CD14-positive monocyte (primary cell): ENCODE data around the gene VGF. TPM values are rescaled to one million over a fixed set of nuclear protein-coding genes. Genes with fewer than 3 reads are reported as not detected.

Experiments used
- DNase-seq, 3 donors: peaks; one replicate each; pipeline ENCODE4 v3.0.0-alpha.2; 2011 to 2022
- H2AFZ ChIP-seq: 2 replicates; pipeline ENCODE4 v1.6.0; 2012; ENCODE audit warnings: mild to moderate bottlenecking, low read depth, low read length, inconsistent platforms; ENCODE audit not compliant: insufficient read depth, poor library complexity, severe bottlenecking
- H3K27ac ChIP-seq, 2 donors: 1 replicate in 1 of 2; 2 replicates in 1 of 2; pipeline ENCODE4 v1.5.1; 2012 to 2013; ENCODE audit warnings: low read length in 2 of 2, control low read depth in 1 of 2, inconsistent platforms in 1 of 2, low read depth in 1 of 2, mild to moderate bottlenecking in 1 of 2
- H3K27me3 ChIP-seq, 2 donors: one replicate each; pipeline versions ENCODE4 v1.6.0 to v1.6.1; 2011 to 2013; ENCODE audit warnings: low read length in 2 of 2; ENCODE audit not compliant: control insufficient read depth in 2 of 2, insufficient read depth in 2 of 2
- H3K36me3 ChIP-seq, 2 donors: replicated peaks in 1 of 2; 1 replicate in 1 of 2; 2 replicates in 1 of 2; pipeline versions ENCODE4 v1.5.1 to v1.6.1; 2012 to 2013; ENCODE audit warnings: low read length in 2 of 2, control low read depth in 1 of 2, inconsistent platforms in 1 of 2, mild to moderate bottlenecking in 1 of 2; ENCODE audit not compliant: insufficient read depth in 2 of 2, control insufficient read depth in 1 of 2
- H3K4me1 ChIP-seq, 2 donors: 1 replicate in 1 of 2; 2 replicates in 1 of 2; pipeline versions ENCODE4 v1.5.1 to v1.6.1; 2012 to 2013; ENCODE audit warnings: low read length in 2 of 2, control low read depth in 1 of 2, inconsistent platforms in 1 of 2, mild to moderate bottlenecking in 1 of 2, moderate library complexity in 1 of 2; ENCODE audit not compliant: insufficient read depth in 2 of 2, control insufficient read depth in 1 of 2
- H3K4me2 ChIP-seq: replicated peaks from 2 replicates; pipeline ENCODE3; 2012; ENCODE audit warnings: low read length, moderate library complexity, mild to moderate bottlenecking; ENCODE audit not compliant: poor library complexity, severe bottlenecking; ENCODE audit errors: extremely low read depth
- H3K4me3 ChIP-seq, 3 experiments: fragments of 200-600 bp in 1 of 3; sonication (generic) in 1 of 3; replicated peaks in 1 of 3; 1 replicate in 2 of 3; 2 replicates in 1 of 3; pipeline ENCODE4 v1.5.1; 2011 to 2013; ENCODE audit warnings: low read length in 3 of 3, mild to moderate bottlenecking in 3 of 3, control low read depth in 2 of 3, low read depth in 2 of 3, inconsistent platforms in 1 of 3, moderate library complexity in 1 of 3
- H3K79me2 ChIP-seq: 2 replicates; pipeline ENCODE4 v1.6.0; 2012; ENCODE audit warnings: mild to moderate bottlenecking, control low read depth, inconsistent platforms, low read length, moderate library complexity; ENCODE audit not compliant: insufficient read depth
- H3K9ac ChIP-seq: 2 replicates; pipeline ENCODE4 v1.6.0; 2017; ENCODE audit warnings: low read length, mild to moderate bottlenecking; ENCODE audit not compliant: insufficient read depth, poor library complexity, severe bottlenecking
- H3K9me3 ChIP-seq, 2 donors: replicated peaks in 1 of 2; 1 replicate in 1 of 2; 2 replicates in 1 of 2; pipeline versions ENCODE4 v1.5.1 to v1.6.1; 2012 to 2013; ENCODE audit warnings: low read length in 2 of 2, control low read depth in 1 of 2; ENCODE audit not compliant: control insufficient read depth in 1 of 2, insufficient read depth in 1 of 2
- H4K20me1 ChIP-seq: 2 replicates; pipeline ENCODE4 v1.6.0; 2012; ENCODE audit warnings: mild to moderate bottlenecking, low read length, control low read depth, moderate library complexity; ENCODE audit not compliant: insufficient read depth
- H3K27ac Mint-ChIP-seq, 7 donors: one replicate each; pipeline ENCODE4 v1.8.0; 2020; ENCODE audit warnings: mild to moderate bottlenecking in 7 of 7, mixed read lengths in 7 of 7, moderate library complexity in 6 of 7, inconsistent platforms in 2 of 7
- H3K27me3 Mint-ChIP-seq, 3 donors: one replicate each; pipeline ENCODE4 v1.8.0; 2021 to 2022; ENCODE audit warnings: low read depth in 3 of 3, mild to moderate bottlenecking in 3 of 3, mixed read lengths in 3 of 3, moderate library complexity in 3 of 3, inconsistent platforms in 1 of 3
- H3K36me3 Mint-ChIP-seq, 2 donors: one replicate each; pipeline ENCODE4 v1.8.0; 2020; ENCODE audit warnings: mixed read lengths in 2 of 2, inconsistent platforms in 1 of 2, mild to moderate bottlenecking in 1 of 2
- H3K4me1 Mint-ChIP-seq: one replicate; pipeline ENCODE4 v1.8.0; 2020; ENCODE audit warnings: mild to moderate bottlenecking, mixed read lengths
- H3K4me3 Mint-ChIP-seq, 2 donors: one replicate each; pipeline ENCODE4 v1.8.0; 2020; ENCODE audit warnings: mild to moderate bottlenecking in 2 of 2, mixed read lengths in 2 of 2, moderate library complexity in 1 of 2
- H3K9me3 Mint-ChIP-seq, 7 donors: one replicate each; pipeline ENCODE4 v1.8.0; 2020 to 2022; ENCODE audit warnings: mixed read lengths in 7 of 7, mild to moderate bottlenecking in 6 of 7, moderate library complexity in 6 of 7, inconsistent platforms in 2 of 7
- CTCF ChIP-seq: fragments of 200-600 bp; IDR thresholded peaks from one replicate; pipeline ENCODE4 v1.8.0; 2022; ENCODE audit warnings: antibody characterized with exemption, mild to moderate bottlenecking
- WGBS: methylation state at CpG from one replicate; pipeline ENCODE4 v1.1.5; 2013; ENCODE audit warnings: missing lambda C conversion rate; ENCODE audit not compliant: insufficient coverage; 5-methylcytosine and 5-hydroxymethylcytosine counted together
- intact Hi-C, 2 donors: fragments of 100-400 bp; cut with micrococcal nuclease; formaldehyde crosslinking; loops; one replicate each; pipeline versions ENCODE4 v1.15.0 to v1.15.1; 2023
- polyA plus RNA-seq, 3 donors: library from polyadenylated mRNA; depleted of rRNA in 1 of 3; unstranded in 2 of 3; stranded (reverse) in 1 of 3; fragments of 300-500 nt in 2 of 3; fragments of >200 nt in 1 of 3; fragmentation: Illumina TruSeq in 2 of 3; gene quantifications; 1 replicate in 2 of 3; 2 replicates in 1 of 3; pipeline ENCODE4 v1.2.3, GENCODE V29; 2012 to 2021

Gene VGF
- polyA plus RNA-seq, 3 donors: not detected

GRCh38 chr7:101186844-101187428, 21.6 kb upstream of the VGF start:
- Histone ChIP-seq H3K27me3 (peaks cover 6 to 13% of the 10 kb centered on the region in 2 donors), H3K4me1 (peaks cover 12 to 14% of the 10 kb centered on the region in 2 donors), H2AFZ (no peak overlapping the region), H3K9ac (no peak overlapping the region), H4K20me1 (no peaks in the 10 kb centered on the region), H3K36me3 (no peaks in the 10 kb centered on the region), H3K4me3 (no peak overlapping the region), H3K9me3 (peaks cover 0 to 7% of the 10 kb centered on the region in 2 donors), H3K4me2 (no peak overlapping the region), H3K79me2 (no peaks in the 10 kb centered on the region), H3K27ac (peak overlapping the region in 1 of 2 donors; percentile 20)
- peak overlapping the region in 1 of 2 donors; percentile 39 for H3K4me3 Mint-ChIP-seq
- TF ChIP-seq CTCF: no peak
- intact Hi-C loops: no loop called here
- DNase-seq: peak; percentile 60 to 74 (median 62)
- H3K4me1 Mint-ChIP-seq: peaks cover 17% of the 10 kb centered on the region
- peak overlapping the region; percentile 34 to 90 (median 81) for H3K27ac Mint-ChIP-seq
- H3K27me3 Mint-ChIP-seq: peaks cover 17 to 36% (median 21%) of the 10 kb centered on the region in 3 donors
- peaks cover 0 to 6% (median 5%) of the 10 kb centered on the region in 7 donors for H3K9me3 Mint-ChIP-seq
- no peaks in the 10 kb centered on the region for H3K36me3 Mint-ChIP-seq
- no CpG with 5 or more reads among the region's 4 CpGs for WGBS

DNA sequence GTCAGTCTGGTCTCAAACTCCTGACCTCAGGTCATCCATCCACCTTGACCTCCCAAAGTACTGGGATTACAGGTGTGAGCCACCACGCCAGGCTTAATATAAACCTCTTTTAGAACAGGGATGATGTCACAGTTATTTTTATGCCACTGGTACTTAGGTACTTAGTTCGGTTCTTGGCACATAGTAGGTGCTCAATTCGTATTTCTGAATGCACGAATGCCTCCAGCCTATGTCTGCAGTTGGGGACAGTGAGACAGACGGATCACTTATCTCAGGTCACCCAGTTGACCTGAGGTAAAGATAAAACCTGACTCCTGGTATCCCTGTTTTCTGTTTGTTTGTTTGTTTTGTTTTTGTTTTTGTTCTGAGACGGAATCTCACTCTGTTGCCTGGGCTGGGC, 20.8 kb upstream of the VGF start:
- no peak overlapping the region for H3K4me3 Mint-ChIP-seq
- Histone ChIP-seq H2AFZ (no peak overlapping the region), H3K4me3 (no peak overlapping the region), H3K4me1 (peaks cover 12 to 14% of the 10 kb centered on the region in 2 donors), H3K4me2 (no peak overlapping the region), H3K9ac (no peak overlapping the region), H3K27me3 (peaks cover 6 to 19% of the 10 kb centered on the region in 2 donors), H3K79me2 (no peaks in the 10 kb centered on the region), H3K36me3 (no peaks in the 10 kb centered on the region), H3K9me3 (peaks cover 0 to 8% of the 10 kb centered on the region in 2 donors), H4K20me1 (no peaks in the 10 kb centered on the region), H3K27ac (no peak overlapping the region)
- intact Hi-C loops: no loop called here
- peaks cover 17% of the 10 kb centered on the region for H3K4me1 Mint-ChIP-seq
- DNase-seq: no peak
- WGBS: 78% methylated on average over 5 of the region's 6 CpGs
- peaks cover 23 to 42% (median 28%) of the 10 kb centered on the region in 3 donors for H3K27me3 Mint-ChIP-seq
- no peak overlapping the region for H3K27ac Mint-ChIP-seq
- TF ChIP-seq CTCF: no peak
- peaks cover 0 to 6% (median 5%) of the 10 kb centered on the region in 7 donors for H3K9me3 Mint-ChIP-seq
- H3K36me3 Mint-ChIP-seq: no peaks in the 10 kb centered on the region
